C4-2B (cell line): ENCODE measurements around the gene SOCS6.

ENCODE experiments used
- CTCF ChIP-seq: fragments of 450-650 bp; conservative IDR thresholded peaks from 2 replicates; pipeline ENCODE4 v1.5.1; 2017; ENCODE audit warnings: mild to moderate bottlenecking
- ZFX ChIP-seq: fragments of 450-650 bp; IDR thresholded peaks from 2 replicates; pipeline ENCODE4 v1.6.1; 2017

- TF ChIP-seq CTCF (no peak), ZFX (no peak)
Observed at GRCh38 chr18:70354771-70355170, 65.9 kb downstream of the SOCS6 start.
